GM23338 (cell line): ENCODE results near the gene PCNX3. TPM values are rescaled to one million over a fixed set of nuclear protein-coding genes. Genes with fewer than 3 reads are reported as not detected.

Experiments used
- ATAC-seq: fragments of 200-7000 bp; cut with Tn5 transposase; 3 replicates; pipeline ENCODE4 v1.9.1; 2020
- DNase-seq: peaks from one replicate; pipeline ENCODE4 v3.0.0-alpha.2; 2015; ENCODE audit warnings: low spot score
- H2AFZ ChIP-seq: fragments of 200-600 bp; sonication (generic); 2 replicates; pipeline ENCODE4 v1.8.0; 2016; ENCODE audit warnings: antibody characterized with exemption, mild to moderate bottlenecking, moderate library complexity
- H3F3A ChIP-seq: fragments of 200-600 bp; sonication (generic); replicated peaks from 2 replicates; pipeline ENCODE4 v1.8.0; 2017; ENCODE audit warnings: antibody characterized with exemption, mixed run types, low read depth
- H3K27ac ChIP-seq: fragments of 200-600 bp; sonication (generic); 2 replicates; pipeline ENCODE4 v1.6.1; 2016; ENCODE audit warnings: low read depth
- H3K27me3 ChIP-seq: fragments of 200-600 bp; sonication (generic); 2 replicates; pipeline ENCODE4 v1.8.0; 2016; ENCODE audit warnings: mild to moderate bottlenecking, mixed run types, moderate library complexity; ENCODE audit not compliant: insufficient read depth
- H3K36me3 ChIP-seq: fragments of 200-600 bp; sonication (generic); 2 replicates; pipeline ENCODE4 v1.8.0; 2016; ENCODE audit warnings: mild to moderate bottlenecking; ENCODE audit not compliant: insufficient read depth
- H3K4me1 ChIP-seq: fragments of 200-600 bp; sonication (generic); 2 replicates; pipeline ENCODE4 v1.8.0; 2016; ENCODE audit warnings: mild to moderate bottlenecking, moderate library complexity; ENCODE audit not compliant: insufficient read depth
- H3K4me2 ChIP-seq: fragments of 200-600 bp; sonication (generic); 2 replicates; pipeline ENCODE4 v1.7.1; 2017; ENCODE audit warnings: mixed run types
- H3K4me3 ChIP-seq: fragments of 200-600 bp; sonication (generic); 2 replicates; pipeline ENCODE4 v1.6.1; 2016; ENCODE audit warnings: mixed run types
- H3K79me2 ChIP-seq: fragments of 200-600 bp; sonication (generic); replicated peaks from 2 replicates; pipeline ENCODE4 v1.8.0; 2017; ENCODE audit warnings: mild to moderate bottlenecking; ENCODE audit not compliant: insufficient read depth
- H3K9me2 ChIP-seq: fragments of 200-600 bp; sonication (generic); 2 replicates; pipeline ENCODE4 v1.8.0; 2017; ENCODE audit not compliant: insufficient read depth
- H4K20me1 ChIP-seq: fragments of 200-600 bp; sonication (generic); replicated peaks from 2 replicates; pipeline ENCODE4 v1.8.0; 2017; ENCODE audit warnings: mild to moderate bottlenecking; ENCODE audit not compliant: insufficient read depth
- H3K27ac Mint-ChIP-seq: 2 replicates; pipeline ENCODE4 v1.8.0; 2020; ENCODE audit warnings: inconsistent platforms, mild to moderate bottlenecking, moderate library complexity, mixed read lengths
- H3K27me3 Mint-ChIP-seq: 3 replicates; pipeline ENCODE4 v1.8.0; 2022; ENCODE audit warnings: low read depth, mild to moderate bottlenecking, moderate library complexity, mixed read lengths, inconsistent platforms; ENCODE audit not compliant: insufficient read depth, poor library complexity
- H3K36me3 Mint-ChIP-seq: 3 replicates; pipeline ENCODE4 v1.8.0; 2021; ENCODE audit warnings: low read depth, mild to moderate bottlenecking, inconsistent platforms, moderate library complexity, mixed read lengths
- H3K4me1 Mint-ChIP-seq: 3 replicates; pipeline ENCODE4 v1.8.0; 2020; ENCODE audit warnings: mild to moderate bottlenecking, inconsistent platforms, mixed read lengths
- H3K4me3 Mint-ChIP-seq: 3 replicates; pipeline ENCODE4 v1.8.0; 2021; ENCODE audit warnings: moderate library complexity, mild to moderate bottlenecking, inconsistent platforms, mixed read lengths
- H3K9me3 Mint-ChIP-seq: 3 replicates; pipeline ENCODE4 v1.8.0; 2020; ENCODE audit warnings: moderate library complexity, mild to moderate bottlenecking, inconsistent platforms, mixed read lengths
- CREB1 ChIP-seq: fragments of 250-450 bp; sonication (Bioruptor Pico); IDR thresholded peaks from 2 replicates; pipeline ENCODE4 v1.5.0; 2020; ENCODE audit warnings: low read depth, mild to moderate bottlenecking, moderate library complexity
- CTCF ChIP-seq, 2 experiments: fragments of 200-600 bp in 1 of 2; sonication (generic) in 1 of 2; conservative IDR thresholded peaks; 2 replicates each; pipeline versions ENCODE4 v1.5.1 to v1.6.1; 2016 to 2017; ENCODE audit warnings: antibody characterized with exemption in 2 of 2, low read depth in 2 of 2, mild to moderate bottlenecking in 2 of 2, moderate library complexity in 1 of 2
- EZH2 ChIP-seq: fragments of 200-600 bp; sonication (generic); IDR thresholded peaks from one replicate; pipeline ENCODE4 v1.8.0; 2017; ENCODE audit warnings: antibody characterized with exemption, mild to moderate bottlenecking, low read depth; ENCODE audit not compliant: unreplicated experiment
- EZH2phosphoT487 ChIP-seq: fragments of 200-600 bp; sonication (generic); IDR thresholded peaks from one replicate; pipeline ENCODE4 v1.8.1; 2018; ENCODE audit warnings: antibody characterized with exemption; ENCODE audit not compliant: unreplicated experiment
- JUNB ChIP-seq: IDR thresholded peaks from one replicate; pipeline ENCODE4 v1.6.1; 2016; ENCODE audit warnings: antibody characterized with exemption; ENCODE audit not compliant: unreplicated experiment
- POLR2AphosphoS5 ChIP-seq: IDR thresholded peaks from 2 replicates; pipeline ENCODE4 v1.6.1; 2016; ENCODE audit warnings: antibody characterized with exemption, low read depth
- STAT1 ChIP-seq: IDR thresholded peaks from one replicate; pipeline ENCODE4 v1.6.1; 2016; ENCODE audit warnings: antibody characterized with exemption; ENCODE audit not compliant: unreplicated experiment
- ZNF114 ChIP-seq: fragments of 250-450 bp; sonication (Bioruptor Pico); IDR thresholded peaks from 2 replicates; pipeline ENCODE4 v1.5.0; 2020; ENCODE audit warnings: mild to moderate bottlenecking, moderate library complexity
- ZNF331 ChIP-seq: fragments of 250-450 bp; sonication (Bioruptor Pico); IDR thresholded peaks from 2 replicates; pipeline ENCODE4 v1.5.0; 2020; ENCODE audit warnings: low read depth, mild to moderate bottlenecking, moderate library complexity
- polyA plus RNA-seq: library from polyadenylated mRNA; unstranded; fragments of >200 nt; fragmentation: Nextera tagmentation; extraction: Ambion mirVana; gene quantifications from 2 replicates; pipeline ENCODE4 v1.2.1, GENCODE V29; 2016
- total RNA-seq: library from RNA; depleted of rRNA; stranded (reverse); fragments of >200 nt; shearing (Covaris generic); gene quantifications from 2 replicates; pipeline ENCODE4 v1.2.3, GENCODE V29; 2014
- TF ChIP-seq, protein P1 (sequence below): fragments of 250-450 bp; sonication (Bioruptor Pico); IDR thresholded peaks from 2 replicates; pipeline ENCODE4 v1.5.0; 2020; ENCODE audit warnings: mild to moderate bottlenecking, moderate library complexity
- TF ChIP-seq, protein P2 (sequence below): IDR thresholded peaks from one replicate; pipeline ENCODE4 v1.6.1; 2018; ENCODE audit warnings: antibody characterized with exemption; ENCODE audit not compliant: unreplicated experiment

The PCNX3 gene
- total and polyA plus RNA-seq, 2 experiments from 2014 or later, result 8.7 to 52.2 TPM

DNA sequence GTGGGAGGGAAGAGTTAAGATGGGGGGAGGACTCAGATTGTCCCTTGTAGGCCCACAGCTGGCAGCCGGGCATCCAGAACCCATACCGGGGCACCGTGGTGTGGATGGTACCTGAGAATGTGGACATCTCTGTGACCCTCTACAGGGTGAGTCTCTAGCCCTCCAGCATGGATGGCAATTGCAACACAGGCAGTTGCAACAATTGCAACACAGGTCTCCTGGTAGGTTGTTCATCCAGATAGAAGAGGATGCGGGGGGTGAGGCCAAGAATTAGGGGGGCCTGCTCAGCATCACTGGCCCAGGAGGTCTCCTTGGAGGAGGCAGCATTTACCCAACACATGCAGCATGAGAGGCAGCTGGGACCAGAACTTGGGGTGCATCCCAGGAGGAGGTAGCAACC is 36.3 kb upstream of the PCNX3 start:
- Histone ChIP-seq H3K9me2 (no peaks in the 10 kb centered on the region), H3K4me1 (peaks cover 11% of the 10 kb centered on the region), H3K27ac (no peak overlapping the region), H3K4me3 (no peak overlapping the region), H3K27me3 (peaks cover 63% of the 10 kb centered on the region), H3F3A (peaks cover 14% of the 10 kb centered on the region), H4K20me1 (peaks cover 4% of the 10 kb centered on the region; the same call in 1 of the 2 replicates), H2AFZ (no peak overlapping the region), H3K4me2 (no peak overlapping the region), H3K36me3 (no peaks in the 10 kb centered on the region), H3K79me2 (no peaks in the 10 kb centered on the region)
- no peaks in the 10 kb centered on the region for H3K36me3 Mint-ChIP-seq
- H3K4me1 Mint-ChIP-seq, result peaks cover 19% of the 10 kb centered on the region
- peaks cover 59% of the 10 kb centered on the region for H3K27me3 Mint-ChIP-seq
- no peak for ATAC-seq
- no peak overlapping the region for H3K27ac Mint-ChIP-seq
- DNase-seq, result no peak
- no peak overlapping the region for H3K4me3 Mint-ChIP-seq
- TF ChIP-seq EZH2, result no peak
- TF ChIP-seq ZNF114 (CRISPR knock-in tag), result no peak
- TF ChIP-seq CREB1 (CRISPR knock-in tag), result no peak
- TF ChIP-seq EZH2phosphoT487, result no peak
- no peak for TF ChIP-seq ZNF331
- no peak for TF ChIP-seq JUNB
- TF ChIP-seq, protein P1, sequence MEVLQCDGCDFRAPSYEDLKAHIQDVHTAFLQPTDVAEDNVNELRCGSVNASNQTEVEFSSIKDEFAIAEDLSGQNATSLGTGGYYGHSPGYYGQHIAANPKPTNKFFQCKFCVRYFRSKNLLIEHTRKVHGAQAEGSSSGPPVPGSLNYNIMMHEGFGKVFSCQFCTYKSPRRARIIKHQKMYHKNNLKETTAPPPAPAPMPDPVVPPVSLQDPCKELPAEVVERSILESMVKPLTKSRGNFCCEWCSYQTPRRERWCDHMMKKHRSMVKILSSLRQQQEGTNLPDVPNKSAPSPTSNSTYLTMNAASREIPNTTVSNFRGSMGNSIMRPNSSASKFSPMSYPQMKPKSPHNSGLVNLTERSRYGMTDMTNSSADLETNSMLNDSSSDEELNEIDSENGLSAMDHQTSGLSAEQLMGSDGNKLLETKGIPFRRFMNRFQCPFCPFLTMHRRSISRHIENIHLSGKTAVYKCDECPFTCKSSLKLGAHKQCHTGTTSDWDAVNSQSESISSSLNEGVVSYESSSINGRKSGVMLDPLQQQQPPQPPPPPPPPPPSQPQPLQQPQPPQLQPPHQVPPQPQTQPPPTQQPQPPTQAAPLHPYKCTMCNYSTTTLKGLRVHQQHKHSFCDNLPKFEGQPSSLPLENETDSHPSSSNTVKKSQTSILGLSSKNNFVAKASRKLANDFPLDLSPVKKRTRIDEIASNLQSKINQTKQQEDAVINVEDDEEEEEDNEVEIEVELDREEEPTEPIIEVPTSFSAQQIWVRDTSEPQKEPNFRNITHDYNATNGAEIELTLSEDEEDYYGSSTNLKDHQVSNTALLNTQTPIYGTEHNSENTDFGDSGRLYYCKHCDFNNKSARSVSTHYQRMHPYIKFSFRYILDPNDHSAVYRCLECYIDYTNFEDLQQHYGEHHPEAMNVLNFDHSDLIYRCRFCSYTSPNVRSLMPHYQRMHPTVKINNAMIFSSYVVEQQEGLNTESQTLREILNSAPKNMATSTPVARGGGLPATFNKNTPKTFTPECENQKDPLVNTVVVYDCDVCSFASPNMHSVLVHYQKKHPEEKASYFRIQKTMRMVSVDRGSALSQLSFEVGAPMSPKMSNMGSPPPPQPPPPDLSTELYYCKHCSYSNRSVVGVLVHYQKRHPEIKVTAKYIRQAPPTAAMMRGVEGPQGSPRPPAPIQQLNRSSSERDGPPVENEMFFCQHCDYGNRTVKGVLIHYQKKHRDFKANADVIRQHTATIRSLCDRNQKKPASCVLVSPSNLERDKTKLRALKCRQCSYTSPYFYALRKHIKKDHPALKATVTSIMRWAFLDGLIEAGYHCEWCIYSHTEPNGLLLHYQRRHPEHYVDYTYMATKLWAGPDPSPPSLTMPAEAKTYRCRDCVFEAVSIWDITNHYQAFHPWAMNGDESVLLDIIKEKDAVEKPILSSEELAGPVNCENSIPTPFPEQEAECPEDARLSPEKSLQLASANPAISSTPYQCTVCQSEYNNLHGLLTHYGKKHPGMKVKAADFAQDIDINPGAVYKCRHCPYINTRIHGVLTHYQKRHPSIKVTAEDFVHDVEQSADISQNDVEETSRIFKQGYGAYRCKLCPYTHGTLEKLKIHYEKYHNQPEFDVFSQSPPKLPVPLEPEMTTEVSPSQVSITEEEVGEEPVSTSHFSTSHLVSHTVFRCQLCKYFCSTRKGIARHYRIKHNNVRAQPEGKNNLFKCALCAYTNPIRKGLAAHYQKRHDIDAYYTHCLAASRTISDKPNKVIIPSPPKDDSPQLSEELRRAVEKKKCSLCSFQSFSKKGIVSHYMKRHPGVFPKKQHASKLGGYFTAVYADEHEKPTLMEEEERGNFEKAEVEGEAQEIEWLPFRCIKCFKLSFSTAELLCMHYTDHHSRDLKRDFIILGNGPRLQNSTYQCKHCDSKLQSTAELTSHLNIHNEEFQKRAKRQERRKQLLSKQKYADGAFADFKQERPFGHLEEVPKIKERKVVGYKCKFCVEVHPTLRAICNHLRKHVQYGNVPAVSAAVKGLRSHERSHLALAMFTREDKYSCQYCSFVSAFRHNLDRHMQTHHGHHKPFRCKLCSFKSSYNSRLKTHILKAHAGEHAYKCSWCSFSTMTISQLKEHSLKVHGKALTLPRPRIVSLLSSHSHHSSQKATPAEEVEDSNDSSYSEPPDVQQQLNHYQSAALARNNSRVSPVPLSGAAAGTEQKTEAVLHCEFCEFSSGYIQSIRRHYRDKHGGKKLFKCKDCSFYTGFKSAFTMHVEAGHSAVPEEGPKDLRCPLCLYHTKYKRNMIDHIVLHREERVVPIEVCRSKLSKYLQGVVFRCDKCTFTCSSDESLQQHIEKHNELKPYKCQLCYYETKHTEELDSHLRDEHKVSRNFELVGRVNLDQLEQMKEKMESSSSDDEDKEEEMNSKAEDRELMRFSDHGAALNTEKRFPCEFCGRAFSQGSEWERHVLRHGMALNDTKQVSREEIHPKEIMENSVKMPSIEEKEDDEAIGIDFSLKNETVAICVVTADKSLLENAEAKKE (CRISPR knock-in tag), result no peak
- TF ChIP-seq STAT1, result no peak
- TF ChIP-seq, protein P2, sequence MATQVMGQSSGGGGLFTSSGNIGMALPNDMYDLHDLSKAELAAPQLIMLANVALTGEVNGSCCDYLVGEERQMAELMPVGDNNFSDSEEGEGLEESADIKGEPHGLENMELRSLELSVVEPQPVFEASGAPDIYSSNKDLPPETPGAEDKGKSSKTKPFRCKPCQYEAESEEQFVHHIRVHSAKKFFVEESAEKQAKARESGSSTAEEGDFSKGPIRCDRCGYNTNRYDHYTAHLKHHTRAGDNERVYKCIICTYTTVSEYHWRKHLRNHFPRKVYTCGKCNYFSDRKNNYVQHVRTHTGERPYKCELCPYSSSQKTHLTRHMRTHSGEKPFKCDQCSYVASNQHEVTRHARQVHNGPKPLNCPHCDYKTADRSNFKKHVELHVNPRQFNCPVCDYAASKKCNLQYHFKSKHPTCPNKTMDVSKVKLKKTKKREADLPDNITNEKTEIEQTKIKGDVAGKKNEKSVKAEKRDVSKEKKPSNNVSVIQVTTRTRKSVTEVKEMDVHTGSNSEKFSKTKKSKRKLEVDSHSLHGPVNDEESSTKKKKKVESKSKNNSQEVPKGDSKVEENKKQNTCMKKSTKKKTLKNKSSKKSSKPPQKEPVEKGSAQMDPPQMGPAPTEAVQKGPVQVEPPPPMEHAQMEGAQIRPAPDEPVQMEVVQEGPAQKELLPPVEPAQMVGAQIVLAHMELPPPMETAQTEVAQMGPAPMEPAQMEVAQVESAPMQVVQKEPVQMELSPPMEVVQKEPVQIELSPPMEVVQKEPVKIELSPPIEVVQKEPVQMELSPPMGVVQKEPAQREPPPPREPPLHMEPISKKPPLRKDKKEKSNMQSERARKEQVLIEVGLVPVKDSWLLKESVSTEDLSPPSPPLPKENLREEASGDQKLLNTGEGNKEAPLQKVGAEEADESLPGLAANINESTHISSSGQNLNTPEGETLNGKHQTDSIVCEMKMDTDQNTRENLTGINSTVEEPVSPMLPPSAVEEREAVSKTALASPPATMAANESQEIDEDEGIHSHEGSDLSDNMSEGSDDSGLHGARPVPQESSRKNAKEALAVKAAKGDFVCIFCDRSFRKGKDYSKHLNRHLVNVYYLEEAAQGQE, result no peak
- no peak for TF ChIP-seq POLR2AphosphoS5
- no peak for TF ChIP-seq CTCF (conservative IDR thresholded peaks at IDR 0.05; ENCODE audit: low read depth in 2 of 2)
- no peaks in the 10 kb centered on the region for H3K9me3 Mint-ChIP-seq
